Caco-2 (cell line): ENCODE data around the gene ADGRB3. TPM values are rescaled to one million over a fixed set of nuclear protein-coding genes. Genes with fewer than 3 reads are reported as not detected.

Experiments used
- BruUV-seq: library from RNA; stranded (reverse); fragments of 400-500 nt; replicated peaks from 2 replicates; lab custom pipeline; 2021; lab: Mats Ljungman, UMichigan
- CTCF ChIA-PET: fragments of 300-600 bp; sonication (Branson Sonifier 250); formaldehyde crosslinking; loops from one replicate; lab custom pipeline; 2022; ENCODE audit warnings: antibody characterized with exemption; lab: Charles Lee
- POLR2A ChIA-PET: fragments of 300-600 bp; sonication (Branson Sonifier 250); formaldehyde crosslinking; loops from one replicate; lab custom pipeline; 2022; ENCODE audit warnings: antibody characterized with exemption; lab: Charles Lee
- DNase-seq, 2 experiments: peaks; one replicate each; pipeline versions ENCODE4 v3.0.0 to v3.0.0-alpha.2; 2020 to 2022
- H3K27me3 ChIP-seq: replicated peaks from 2 replicates; pipeline ENCODE4 v1.6.0; 2011; ENCODE audit warnings: low read length; ENCODE audit not compliant: control insufficient read depth, insufficient read depth
- H3K36me3 ChIP-seq: 2 replicates; pipeline ENCODE4 v1.5.1; 2011; ENCODE audit warnings: low read length; ENCODE audit not compliant: control insufficient read depth, insufficient read depth
- H3K4me1 ChIP-seq: fragments of 250-450 bp; sonication (Bioruptor Pico); 2 replicates; pipeline ENCODE4 v1.5.1; 2020; ENCODE audit warnings: mild to moderate bottlenecking
- H3K4me3 ChIP-seq: 2 replicates; pipeline ENCODE4 v1.5.1; 2011; ENCODE audit warnings: low read depth, mild to moderate bottlenecking, control low read depth, low read length
- H3K9me3 ChIP-seq: fragments of 250-450 bp; sonication (Bioruptor Pico); 2 replicates; pipeline ENCODE4 v1.5.1; 2020; ENCODE audit warnings: mild to moderate bottlenecking, moderate library complexity
- H3K27ac Mint-ChIP-seq: one replicate; pipeline ENCODE4 v1.8.0; 2022; ENCODE audit warnings: mixed read lengths; ENCODE audit not compliant: unreplicated experiment
- H3K27me3 Mint-ChIP-seq: one replicate; pipeline ENCODE4 v1.8.0; 2022; ENCODE audit warnings: mixed read lengths; ENCODE audit not compliant: insufficient read depth, unreplicated experiment
- H3K36me3 Mint-ChIP-seq: one replicate; pipeline ENCODE4 v1.8.0; 2022; ENCODE audit warnings: mild to moderate bottlenecking, mixed read lengths; ENCODE audit not compliant: insufficient read depth, unreplicated experiment
- H3K4me1 Mint-ChIP-seq: one replicate; pipeline ENCODE4 v1.8.0; 2022; ENCODE audit warnings: low read depth, mixed read lengths; ENCODE audit not compliant: unreplicated experiment
- H3K4me3 Mint-ChIP-seq: one replicate; pipeline ENCODE4 v1.8.0; 2022; ENCODE audit warnings: mild to moderate bottlenecking, moderate library complexity, mixed read lengths; ENCODE audit not compliant: unreplicated experiment
- H3K9me3 Mint-ChIP-seq: one replicate; pipeline ENCODE4 v1.8.0; 2022; ENCODE audit warnings: mixed read lengths; ENCODE audit not compliant: unreplicated experiment
- intact Hi-C: fragments of 100-400 bp; cut with micrococcal nuclease; formaldehyde crosslinking; loops from one replicate; pipeline ENCODE4 v1.10.0; 2022; ENCODE audit not compliant: unreplicated experiment
- total RNA-seq: library from RNA; stranded (reverse); gene quantifications from 2 replicates; pipeline ENCODE4 v1.2.3, GENCODE V29; 2022
- TF ChIP-seq, protein P1 (sequence below), 2 experiments: fragments of 200-600 bp in 1 of 2; IDR thresholded peaks; 1 replicate in 1 of 2; 2 replicates in 1 of 2; pipeline versions ENCODE4 v1.5.1 to v1.8.0; 2011 to 2022; ENCODE audit warnings: antibody characterized with exemption in 1 of 2, control low read depth in 1 of 2, inconsistent platforms in 1 of 2, low read depth in 1 of 2, low read length in 1 of 2, mild to moderate bottlenecking in 1 of 2, moderate library complexity in 1 of 2; ENCODE audit not compliant: insufficient read depth in 1 of 2, severe bottlenecking in 1 of 2, unreplicated experiment in 1 of 2

Gene ADGRB3
- total RNA-seq, 1 experiment from 2014 or later = 0.18 TPM

DNA sequence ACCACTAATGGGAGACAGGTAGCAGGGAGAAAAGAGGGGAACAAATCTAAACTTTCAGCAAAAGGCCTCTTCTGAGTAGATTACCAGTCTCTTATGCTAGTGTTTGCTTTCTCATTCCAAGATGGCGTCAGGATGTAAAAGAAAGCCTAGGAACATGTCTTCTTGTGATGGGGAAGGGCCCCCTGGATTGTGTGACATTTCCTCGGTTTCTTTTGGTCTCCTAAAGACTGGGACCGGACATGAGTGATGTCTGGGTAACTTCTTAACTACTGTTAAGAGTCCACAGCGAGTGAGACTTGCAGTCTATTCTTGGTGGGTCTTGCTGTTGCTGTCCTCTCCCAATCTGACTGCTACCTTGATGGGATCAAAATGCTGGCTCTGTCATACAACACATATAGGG is 60.3 kb downstream of the ADGRB3 start:
- Mint-ChIP-seq H3K36me3 (no peaks in the 10 kb centered on the region), H3K9me3 (no peaks in the 10 kb centered on the region), H3K27me3 (no peaks in the 10 kb centered on the region), H3K4me1 (no peaks in the 10 kb centered on the region), H3K27ac (no peak overlapping the region), H3K4me3 (no peak overlapping the region)
- no TSS peak for BruUV-seq
- Histone ChIP-seq H3K4me1 (no peaks in the 10 kb centered on the region), H3K36me3 (no peaks in the 10 kb centered on the region), H3K27me3 (no peaks in the 10 kb centered on the region), H3K4me3 (no peak overlapping the region), H3K9me3 (no peaks in the 10 kb centered on the region)
- intact Hi-C loops = no loop called here
- POLR2A ChIA-PET = no interaction called here
- no peak for DNase-seq
- TF ChIP-seq, protein P1, sequence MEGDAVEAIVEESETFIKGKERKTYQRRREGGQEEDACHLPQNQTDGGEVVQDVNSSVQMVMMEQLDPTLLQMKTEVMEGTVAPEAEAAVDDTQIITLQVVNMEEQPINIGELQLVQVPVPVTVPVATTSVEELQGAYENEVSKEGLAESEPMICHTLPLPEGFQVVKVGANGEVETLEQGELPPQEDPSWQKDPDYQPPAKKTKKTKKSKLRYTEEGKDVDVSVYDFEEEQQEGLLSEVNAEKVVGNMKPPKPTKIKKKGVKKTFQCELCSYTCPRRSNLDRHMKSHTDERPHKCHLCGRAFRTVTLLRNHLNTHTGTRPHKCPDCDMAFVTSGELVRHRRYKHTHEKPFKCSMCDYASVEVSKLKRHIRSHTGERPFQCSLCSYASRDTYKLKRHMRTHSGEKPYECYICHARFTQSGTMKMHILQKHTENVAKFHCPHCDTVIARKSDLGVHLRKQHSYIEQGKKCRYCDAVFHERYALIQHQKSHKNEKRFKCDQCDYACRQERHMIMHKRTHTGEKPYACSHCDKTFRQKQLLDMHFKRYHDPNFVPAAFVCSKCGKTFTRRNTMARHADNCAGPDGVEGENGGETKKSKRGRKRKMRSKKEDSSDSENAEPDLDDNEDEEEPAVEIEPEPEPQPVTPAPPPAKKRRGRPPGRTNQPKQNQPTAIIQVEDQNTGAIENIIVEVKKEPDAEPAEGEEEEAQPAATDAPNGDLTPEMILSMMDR (IDR thresholded peaks at IDR 0.05; ENCODE audit: insufficient read depth in 1 of 2, low read depth in 1 of 2, low read length in 1 of 2, severe bottlenecking in 1 of 2, unreplicated experiment in 1 of 2) = no peak
- CTCF ChIA-PET = no interaction called here

DNA sequence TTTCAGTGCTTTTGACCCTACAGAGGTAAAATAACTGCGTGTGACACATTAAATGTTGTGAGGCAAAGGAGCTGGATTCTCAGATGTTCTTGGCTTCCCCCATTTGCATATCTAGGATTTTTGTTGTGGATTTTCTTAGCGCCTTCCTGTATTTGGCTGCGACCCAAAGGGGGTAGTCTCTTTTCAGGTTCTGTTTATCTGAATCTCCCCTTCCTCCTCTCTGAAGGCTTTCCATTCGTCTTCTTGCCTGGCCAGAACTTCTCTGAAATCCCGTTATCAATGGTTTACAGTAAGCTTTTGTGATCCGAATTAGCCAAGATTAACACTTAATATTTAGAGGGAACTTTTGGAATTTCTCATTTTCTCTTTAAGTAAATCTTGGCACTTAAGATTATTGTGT is 60.8 kb downstream of the ADGRB3 start:
- Histone ChIP-seq H3K36me3 (no peaks in the 10 kb centered on the region), H3K4me3 (no peak overlapping the region), H3K27me3 (no peaks in the 10 kb centered on the region), H3K9me3 (no peaks in the 10 kb centered on the region), H3K4me1 (no peaks in the 10 kb centered on the region)
- no TSS peak for BruUV-seq
- no peaks in the 10 kb centered on the region for H3K36me3 Mint-ChIP-seq
- H3K4me3 Mint-ChIP-seq = no peak overlapping the region
- TF ChIP-seq, protein P1 (IDR thresholded peaks at IDR 0.05; ENCODE audit: insufficient read depth in 1 of 2, low read depth in 1 of 2, low read length in 1 of 2, severe bottlenecking in 1 of 2, unreplicated experiment in 1 of 2) = no peak
- POLR2A ChIA-PET = no interaction called here
- no peak for DNase-seq
- H3K9me3 Mint-ChIP-seq = no peaks in the 10 kb centered on the region
- CTCF ChIA-PET = no interaction called here
- no peak overlapping the region for H3K27ac Mint-ChIP-seq
- H3K4me1 Mint-ChIP-seq = no peaks in the 10 kb centered on the region
- no peaks in the 10 kb centered on the region for H3K27me3 Mint-ChIP-seq
- intact Hi-C loops = no loop called here

DNA sequence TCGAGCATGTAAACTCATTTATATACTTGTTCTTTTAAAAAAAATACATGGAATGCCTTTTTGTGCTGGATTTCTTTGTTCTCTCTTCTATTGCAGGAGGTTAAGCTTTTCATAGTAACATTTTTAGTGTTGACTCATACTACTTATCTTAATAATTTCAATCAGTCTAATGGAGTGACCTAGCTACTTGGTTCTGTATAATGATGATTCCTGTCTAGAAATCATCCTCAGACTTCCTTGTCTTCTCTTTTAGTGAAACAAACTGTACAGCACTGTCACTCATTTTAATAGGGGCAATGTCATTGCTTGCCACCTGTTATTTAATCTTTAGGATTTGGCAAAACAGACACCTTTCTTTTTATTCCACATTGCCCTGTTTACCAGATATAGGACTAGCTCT is 62.3 kb downstream of the ADGRB3 start:
- no TSS peak for BruUV-seq
- ChIA-PET POLR2A (no interaction called here), CTCF (no interaction called here)
- H3K36me3 ChIP-seq = no peaks in the 10 kb centered on the region
- Mint-ChIP-seq H3K4me1 (no peaks in the 10 kb centered on the region), H3K27ac (no peak overlapping the region), H3K36me3 (no peaks in the 10 kb centered on the region), H3K9me3 (no peaks in the 10 kb centered on the region), H3K4me3 (no peak overlapping the region), H3K27me3 (no peaks in the 10 kb centered on the region)
- no peak overlapping the region for H3K4me3 ChIP-seq
- no peaks in the 10 kb centered on the region for H3K4me1 ChIP-seq
- intact Hi-C loops = no loop called here
- no peak for DNase-seq
- no peaks in the 10 kb centered on the region for H3K27me3 ChIP-seq
- no peaks in the 10 kb centered on the region for H3K9me3 ChIP-seq
- TF ChIP-seq, protein P1 (IDR thresholded peaks at IDR 0.05; ENCODE audit: insufficient read depth in 1 of 2, low read depth in 1 of 2, low read length in 1 of 2, severe bottlenecking in 1 of 2, unreplicated experiment in 1 of 2) = no peak
